IMR-90 (cell line): ENCODE results near the gene TUBD1. TPM values are rescaled to one million over a fixed set of nuclear protein-coding genes. Genes with fewer than 3 reads are reported as not detected.

Source experiments
- ATAC-seq: fragments of 200-7000 bp; cut with Tn5 transposase; 2 replicates; pipeline ENCODE4 v1.9.1; 2020; ENCODE audit warnings: low read depth, mild to moderate bottlenecking, moderate library complexity
- BruUV-seq: library from RNA; stranded (reverse); fragments of 400-500 nt; replicated peaks from 2 replicates; lab custom pipeline; 2021; lab: Mats Ljungman, UMichigan
- CTCF ChIA-PET: fragments of 300-600 bp; formaldehyde crosslinking; extraction: SDS; loops from one replicate; lab custom pipeline; 2021; ENCODE audit warnings: antibody characterized with exemption; lab: Yijun Ruan, JAX
- POLR2A ChIA-PET: fragments of 300-600 bp; sonication (Branson Sonifier 250); formaldehyde crosslinking; loops from one replicate; lab custom pipeline; 2022; ENCODE audit warnings: antibody characterized with exemption; ENCODE audit not compliant: unreplicated experiment; lab: Charles Lee
- DNase-seq: peaks from one replicate; pipeline ENCODE4 v3.0.0; 2013
- H2AFZ ChIP-seq: replicated peaks from 2 replicates; pipeline ENCODE3; 2013; ENCODE audit warnings: low read length, mild to moderate bottlenecking; ENCODE audit not compliant: poor library complexity
- H2AK5ac ChIP-seq: 2 replicates; pipeline ENCODE4 v1.6.1; 2013; ENCODE audit warnings: low read depth, low read length, inconsistent platforms
- H2AK9ac ChIP-seq: replicated peaks from 2 replicates; pipeline ENCODE3; 2013; ENCODE audit warnings: mild to moderate bottlenecking, low read depth, low read length, moderate library complexity; ENCODE audit not compliant: poor library complexity
- H2BK120ac ChIP-seq: 2 replicates; pipeline ENCODE4 v1.6.1; 2013; ENCODE audit warnings: low read depth, low read length, inconsistent platforms
- H2BK15ac ChIP-seq: 3 replicates; pipeline ENCODE4 v1.6.1; 2013; ENCODE audit warnings: low read depth, low read length, inconsistent platforms
- H2BK20ac ChIP-seq: 2 replicates; pipeline ENCODE4 v1.6.1; 2013; ENCODE audit warnings: low read depth, mild to moderate bottlenecking, inconsistent platforms, low read length, moderate library complexity
- H2BK5ac ChIP-seq: 2 replicates; pipeline ENCODE4 v1.6.1; 2013; ENCODE audit warnings: mild to moderate bottlenecking, low read depth, low read length, inconsistent platforms; ENCODE audit not compliant: poor library complexity, severe bottlenecking
- H3K14ac ChIP-seq: replicated peaks from 2 replicates; pipeline ENCODE4 v1.6.1; 2013; ENCODE audit warnings: low read depth, low read length, inconsistent platforms
- H3K18ac ChIP-seq: 2 replicates; pipeline ENCODE4 v1.6.1; 2013; ENCODE audit warnings: low read depth, low read length, control low read depth
- H3K23ac ChIP-seq: 2 replicates; pipeline ENCODE4 v1.6.1; 2013; ENCODE audit warnings: low read depth, low read length, inconsistent platforms
- H3K27ac ChIP-seq: 2 replicates; pipeline ENCODE4 v1.5.1; 2013; ENCODE audit warnings: mild to moderate bottlenecking, control low read depth, low read length; ENCODE audit not compliant: insufficient read depth
- H3K27me3 ChIP-seq: 2 replicates; pipeline ENCODE4 v1.6.1; 2013; ENCODE audit warnings: low read length; ENCODE audit not compliant: control insufficient read depth, insufficient read depth
- H3K36me3 ChIP-seq: 2 replicates; pipeline ENCODE4 v1.6.1; 2013; ENCODE audit warnings: low read length, mixed read lengths; ENCODE audit not compliant: control insufficient read depth, insufficient read depth
- H3K4ac ChIP-seq: 2 replicates; pipeline ENCODE4 v1.6.1; 2013; ENCODE audit warnings: low read depth, low read length, inconsistent platforms
- H3K4me1 ChIP-seq: 2 replicates; pipeline ENCODE4 v1.6.1; 2013; ENCODE audit warnings: low read length, mixed read lengths; ENCODE audit not compliant: control insufficient read depth, insufficient read depth
- H3K4me2 ChIP-seq: 2 replicates; pipeline ENCODE4 v1.6.1; 2013; ENCODE audit warnings: low read depth, mild to moderate bottlenecking, control low read depth, low read length, moderate library complexity
- H3K4me3 ChIP-seq: 2 replicates; pipeline ENCODE4 v1.5.1; 2013; ENCODE audit warnings: low read depth, mild to moderate bottlenecking, control low read depth, low read length, moderate library complexity; ENCODE audit not compliant: insufficient read depth
- H3K56ac ChIP-seq: 2 replicates; pipeline ENCODE4 v1.6.1; 2013; ENCODE audit warnings: low read length, inconsistent platforms; ENCODE audit not compliant: insufficient read depth; ENCODE audit errors: extremely low read depth
- H3K79me1 ChIP-seq, 2 experiments: 2 replicates each; pipeline ENCODE4 v1.6.1; 2013; ENCODE audit warnings: low read length in 2 of 2, inconsistent platforms in 1 of 2, low read depth in 1 of 2
- H3K9ac ChIP-seq: 2 replicates; pipeline ENCODE4 v1.6.1; 2013; ENCODE audit warnings: low read depth, low read length, control low read depth
- H3K9me1 ChIP-seq: 2 replicates; pipeline ENCODE4 v1.6.1; 2013; ENCODE audit warnings: low read length, inconsistent platforms; ENCODE audit not compliant: insufficient read depth
- H3K9me3 ChIP-seq: 2 replicates; pipeline ENCODE4 v1.6.1; 2013; ENCODE audit warnings: low read length; ENCODE audit not compliant: control insufficient read depth, insufficient read depth
- H4K20me1 ChIP-seq: 2 replicates; pipeline ENCODE4 v1.6.1; 2013; ENCODE audit warnings: low read length, inconsistent platforms; ENCODE audit not compliant: insufficient read depth
- H4K5ac ChIP-seq: 2 replicates; pipeline ENCODE4 v1.6.1; 2013; ENCODE audit warnings: mild to moderate bottlenecking, low read depth, low read length, control low read depth
- H4K8ac ChIP-seq, 2 experiments: 2 replicates each; pipeline ENCODE4 v1.6.1; 2013; ENCODE audit warnings: low read depth in 2 of 2, low read length in 2 of 2, control low read depth in 1 of 2, inconsistent platforms in 1 of 2
- H4K91ac ChIP-seq: 2 replicates; pipeline ENCODE4 v1.6.1; 2013; ENCODE audit warnings: low read depth, low read length, inconsistent platforms; ENCODE audit not compliant: insufficient read depth
- POLR2A ChIP-seq: IDR thresholded peaks from 2 replicates; pipeline ENCODE4 v1.6.1; 2012; ENCODE audit warnings: mild to moderate bottlenecking, low read depth, low read length
- RCOR1 ChIP-seq: IDR thresholded peaks from 2 replicates; pipeline ENCODE4 v1.6.1; 2012; ENCODE audit warnings: mild to moderate bottlenecking, low read length, improper control_type of control experiment; ENCODE audit not compliant: insufficient replicate concordance
- WGBS, 2 experiments: methylation state at CpG; one replicate each; pipeline versions ENCODE4 v1.1.5 to v1.1.7; 2013; ENCODE audit warnings: missing lambda C conversion rate in 2 of 2; ENCODE audit not compliant: insufficient read length in 1 of 2; ENCODE audit errors: extremely low coverage in 2 of 2; 5-methylcytosine and 5-hydroxymethylcytosine counted together
- dilution Hi-C: fragments of 300-500 bp; cut with HindIII; formaldehyde crosslinking; loops from one replicate; pipeline ENCODE4 v1.14.3; 2018; ENCODE audit warnings: low sequenced_read_pairs; ENCODE audit not compliant: unreplicated experiment
- in situ Hi-C: fragments of 300-500 bp; cut with MboI; formaldehyde crosslinking; loops from 3 replicates; pipeline ENCODE4 v1.14.3; 2019; ENCODE audit warnings: low sequenced_read_pairs, inconsistent platforms, mixed read lengths
- intact Hi-C: fragments of 100-400 bp; cut with micrococcal nuclease; formaldehyde crosslinking; loops from 2 replicates; pipeline ENCODE4 v1.10.0; 2022
- polyA plus RNA-seq, 3 experiments: library from polyadenylated mRNA; depleted of rRNA; stranded (reverse); fragments of >200 nt; gene quantifications; 2 replicates each; pipeline ENCODE4 v1.2.3, GENCODE V29; 2012; ENCODE audit warnings: low replicate concordance in 1 of 3
- total RNA-seq: library from RNA; depleted of rRNA; stranded (reverse); fragments of >200 nt; gene quantifications from 2 replicates; pipeline ENCODE4 v1.2.3, GENCODE V29; 2012
- TF ChIP-seq, protein P1 (sequence below): fragments of 150-350 bp; IDR thresholded peaks from 2 replicates; pipeline ENCODE4 v1.6.1; 2016; ENCODE audit warnings: low read depth, mild to moderate bottlenecking, low read length, moderate library complexity, borderline replicate concordance

TUBD1 gene
- total and polyA plus RNA-seq, 2 of the 4 experiments (the other 2 are of a cell fraction): 2.2 to 4.7 TPM

DNA sequence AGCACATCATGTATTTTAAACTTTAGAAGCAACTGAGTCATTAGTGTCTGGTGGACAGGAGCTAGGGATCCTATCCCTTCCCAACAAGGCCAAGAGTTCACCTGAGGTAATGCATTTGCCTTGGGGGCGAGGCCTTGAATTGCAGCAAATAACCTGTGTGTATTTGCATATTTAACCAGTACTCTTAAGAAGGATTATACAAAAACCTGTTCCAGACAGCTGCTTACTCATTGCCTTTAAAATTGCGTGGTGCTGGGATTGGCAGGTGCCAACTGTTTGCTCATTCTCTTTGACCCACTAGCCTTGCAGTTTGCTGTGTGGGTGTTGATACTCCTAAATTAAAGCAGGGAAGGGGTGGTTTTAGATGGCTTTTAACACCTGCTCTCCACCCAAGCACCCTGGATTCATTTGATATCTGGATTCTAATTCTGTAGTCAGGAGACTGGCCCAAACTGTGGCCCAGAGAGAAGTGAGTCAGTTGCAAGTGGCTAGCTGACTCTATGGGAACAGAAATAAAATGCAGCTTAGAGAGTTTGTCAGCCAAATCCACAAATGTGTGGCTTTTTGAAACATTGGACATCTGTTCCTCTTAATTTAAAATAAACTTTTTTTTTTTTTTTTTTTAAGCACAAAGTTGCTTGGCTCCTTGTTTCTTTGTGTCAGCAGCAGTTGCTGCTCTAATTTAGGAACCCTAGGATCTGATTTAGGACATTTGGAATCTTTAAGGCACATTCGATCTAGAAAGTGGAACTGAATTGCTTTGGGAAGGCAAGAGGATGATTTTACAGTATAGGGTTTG is 46.9 kb downstream of the TUBD1 start:
- peak overlapping the region; percentile 5 to 95; a peak in 2 of 4 replicates for H4K8ac ChIP-seq
- peak overlapping the region; percentile 0; the same call in 1 of the 2 replicates for H3K23ac ChIP-seq
- peak overlapping the region; percentile 76; the same call in 1 of the 2 replicates for H2AK5ac ChIP-seq
- H2AK9ac ChIP-seq: no peak overlapping the region
- CTCF ChIA-PET: interaction anchor here (0.6 kb wide), 1 partner anchor 99 kb away, joined by 5 read pairs; no protein-coding TSS in a partner anchor
- DNase-seq: peak; percentile 89
- BruUV-seq: no TSS peak
- peak overlapping the region; percentile 47 for H3K4ac ChIP-seq
- peak overlapping the region; percentile 79 for H2BK5ac ChIP-seq
- peak overlapping the region; percentile 50; the same call in 1 of the 2 replicates for H3K4me2 ChIP-seq
- peak overlapping the region; percentile 79; the same call in 1 of the 2 replicates for H2BK20ac ChIP-seq
- H3K36me3 ChIP-seq: peaks cover 11% of the 10 kb centered on the region
- TF ChIP-seq RCOR1: peak; percentile 82
- peak; percentile 36 for TF ChIP-seq POLR2A
- TF ChIP-seq, protein P1, sequence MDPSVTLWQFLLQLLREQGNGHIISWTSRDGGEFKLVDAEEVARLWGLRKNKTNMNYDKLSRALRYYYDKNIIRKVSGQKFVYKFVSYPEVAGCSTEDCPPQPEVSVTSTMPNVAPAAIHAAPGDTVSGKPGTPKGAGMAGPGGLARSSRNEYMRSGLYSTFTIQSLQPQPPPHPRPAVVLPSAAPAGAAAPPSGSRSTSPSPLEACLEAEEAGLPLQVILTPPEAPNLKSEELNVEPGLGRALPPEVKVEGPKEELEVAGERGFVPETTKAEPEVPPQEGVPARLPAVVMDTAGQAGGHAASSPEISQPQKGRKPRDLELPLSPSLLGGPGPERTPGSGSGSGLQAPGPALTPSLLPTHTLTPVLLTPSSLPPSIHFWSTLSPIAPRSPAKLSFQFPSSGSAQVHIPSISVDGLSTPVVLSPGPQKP: no peak
- H3K4me1 ChIP-seq: peaks cover 16% of the 10 kb centered on the region
- WGBS, 2 experiments: no CpG with 5 or more reads among the region's 3 CpGs
- peak overlapping the region; percentile 43; the same call in 1 of the 3 replicates for H2BK15ac ChIP-seq
- H3K9me3 ChIP-seq: no peaks in the 10 kb centered on the region
- no peaks in the 10 kb centered on the region for H3K27me3 ChIP-seq
- in situ Hi-C loops: no loop called here
- peaks cover 0 to 6% of the 10 kb centered on the region in 2 experiments; a peak in 1 of 4 replicates for H3K79me1 ChIP-seq
- H2BK120ac ChIP-seq: peak overlapping the region; percentile 97
- peak overlapping the region; percentile 59; the same call in 1 of the 2 replicates for H3K18ac ChIP-seq
- H4K20me1 ChIP-seq: peaks cover 34% of the 10 kb centered on the region; the same call in 1 of the 2 replicates
- H4K5ac ChIP-seq: peak overlapping the region; percentile 33; the same call in 1 of the 2 replicates
- 0 out of 2 replicates have a peak, but pooled peaks have one; percentile 4 for ATAC-seq
- H3K56ac ChIP-seq: no peak overlapping the region
- POLR2A ChIA-PET: interaction anchor here (0.7 to 2.4 kb wide), 8 partner anchors 8 to 137 kb away, joined by 3 to 22 read pairs (median 6); no protein-coding TSS in a partner anchor
- peak overlapping the region; percentile 90; the same call in 1 of the 2 replicates for H3K27ac ChIP-seq
- H3K14ac ChIP-seq: peak overlapping the region; percentile 64
- peaks cover 11% of the 10 kb centered on the region for H3K9me1 ChIP-seq
- no peak overlapping the region for H3K4me3 ChIP-seq
- dilution Hi-C loops: no loop called here
- no peak overlapping the region for H2AFZ ChIP-seq
- H3K9ac ChIP-seq: no peak overlapping the region
- H4K91ac ChIP-seq: peak overlapping the region; percentile 67
- intact Hi-C loops: no loop called here
